Activated naive CD4-positive, alpha-beta T cell treated with anti-CD3 and anti-CD28 coated beads for 36 hours (primary cell): ENCODE data around the gene SMIM29. TPM values are rescaled to one million over a fixed set of nuclear protein-coding genes. Genes with fewer than 3 reads are reported as not detected.

Experiments used
- CTCF ChIA-PET: fragments of 350-600 bp; sonication (Branson Sonifier 250); formaldehyde crosslinking; loops from one replicate; lab custom pipeline; 2021; ENCODE audit warnings: antibody characterized with exemption; lab: Charles Lee
- DNase-seq: peaks from one replicate; pipeline ENCODE4 v3.0.0-alpha.2; 2020
- H3K27ac Mint-ChIP-seq: one replicate; pipeline ENCODE4 v1.8.0; 2021; ENCODE audit warnings: mild to moderate bottlenecking, mixed read lengths
- H3K27me3 Mint-ChIP-seq: one replicate; pipeline ENCODE4 v1.8.0; 2021; ENCODE audit warnings: low read depth, mixed read lengths
- H3K36me3 Mint-ChIP-seq: one replicate; pipeline ENCODE4 v1.8.0; 2021; ENCODE audit warnings: low read depth, mixed read lengths
- H3K4me1 Mint-ChIP-seq: one replicate; pipeline ENCODE4 v1.8.0; 2021; ENCODE audit warnings: low read depth, mixed read lengths
- H3K4me3 Mint-ChIP-seq: one replicate; pipeline ENCODE4 v1.8.0; 2021; ENCODE audit warnings: mild to moderate bottlenecking, moderate library complexity, mixed read lengths
- H3K9me3 Mint-ChIP-seq: one replicate; pipeline ENCODE4 v1.8.0; 2021; ENCODE audit warnings: mixed read lengths
- intact Hi-C: fragments of 100-400 bp; cut with micrococcal nuclease; formaldehyde crosslinking; loops from one replicate; pipeline ENCODE4 v1.15.1; 2023
- total RNA-seq, 2 experiments: library from RNA; stranded (reverse); gene quantifications; one replicate each; pipeline ENCODE4 v1.2.3, GENCODE V29; 2021

Gene SMIM29
- total RNA-seq, 2 experiments from 2014 or later = 11.7 to 13.8 TPM

- H3K36me3 Mint-ChIP-seq = peaks cover 41% of the 10 kb centered on the region
Measured at GRCh38 chr6:34237722-34238584, 10.9 kb downstream of the SMIM29 start.

GRCh38 chr6:34237316-34237721 is 11.5 kb downstream of the SMIM29 start:
- H3K9me3 Mint-ChIP-seq = no peaks in the 10 kb centered on the region
- H3K4me1 Mint-ChIP-seq = peaks cover 51% of the 10 kb centered on the region
- H3K27me3 Mint-ChIP-seq = no peaks in the 10 kb centered on the region
- intact Hi-C loops = loop anchor here (2.0 to 5.0 kb wide), 3 partner anchors 55 to 820 kb away; partner anchors contain the start of gene CUTA
- CTCF ChIA-PET = interaction anchor here (1.5 kb wide), 1 partner anchor 41 kb away, joined by 9 read pairs; no protein-coding TSS in a partner anchor
- H3K27ac Mint-ChIP-seq = no peak overlapping the region
- no peak for DNase-seq
- H3K36me3 Mint-ChIP-seq = peaks cover 35% of the 10 kb centered on the region
- H3K4me3 Mint-ChIP-seq = peak overlapping the region; percentile 91

More at GRCh38 chr6:34237722-34238584, 10.9 kb downstream of the SMIM29 start:
- DNase-seq = peak; percentile 83
- intact Hi-C loops = loop anchor here (1.0 to 5.0 kb wide), 4 partner anchors 10 to 821 kb away; partner anchors contain the start of gene CUTA
- CTCF ChIA-PET = interaction anchor here (1.5 kb wide), 1 partner anchor 42 kb away, joined by 9 read pairs; no protein-coding TSS in a partner anchor
- Mint-ChIP-seq H3K27ac (peak overlapping the region; percentile 97), H3K4me3 (peak overlapping the region; percentile 91), H3K27me3 (no peaks in the 10 kb centered on the region), H3K9me3 (no peaks in the 10 kb centered on the region), H3K4me1 (peaks cover 58% of the 10 kb centered on the region)

GRCh38 chr6:34236443-34237315 is 12.1 kb downstream of the SMIM29 start, which contains the start of gene HMGA1:
HMGA1 (plus strand) TSS chr6:34236873; CDS start chr6:34240781, 3,908 bp downstream.
- intact Hi-C loops = loop anchor here (1.0 to 5.0 kb wide), 5 partner anchors 12 to 819 kb away; partner anchors contain the start of gene CUTA
- Mint-ChIP-seq H3K4me1 (peaks cover 45% of the 10 kb centered on the region), H3K27ac (peak within 1 kb of the TSS; percentile 93), H3K4me3 (peak within 1 kb of the TSS; percentile 91), H3K9me3 (no peaks in the 10 kb centered on the region), H3K36me3 (peaks cover 29% of the 10 kb centered on the region), H3K27me3 (no peaks in the 10 kb centered on the region)
- CTCF ChIA-PET = interaction anchor here (1.5 kb wide), 1 partner anchor 40 kb away, joined by 9 read pairs; no protein-coding TSS in a partner anchor
- peak; percentile 89 for DNase-seq

GRCh38 chr6:34236131-34236442 is 12.7 kb downstream of the SMIM29 start:
- H3K36me3 Mint-ChIP-seq = peaks cover 23% of the 10 kb centered on the region
- H3K27me3 Mint-ChIP-seq = no peaks in the 10 kb centered on the region
- intact Hi-C loops = loop anchor here (1.0 to 5.0 kb wide), 5 partner anchors 12 to 819 kb away; partner anchors contain the start of gene CUTA
- peak; percentile 62 for DNase-seq
- CTCF ChIA-PET = interaction anchor here (1.5 kb wide), 1 partner anchor 40 kb away, joined by 9 read pairs; no protein-coding TSS in a partner anchor
- H3K9me3 Mint-ChIP-seq = no peaks in the 10 kb centered on the region
- peak overlapping the region; percentile 83 for H3K4me3 Mint-ChIP-seq
- H3K4me1 Mint-ChIP-seq = peaks cover 39% of the 10 kb centered on the region
- H3K27ac Mint-ChIP-seq = peak overlapping the region; percentile 93

GRCh38 chr6:34235307-34236130 is 13.3 kb downstream of the SMIM29 start:
- CTCF ChIA-PET = no interaction called here
- Mint-ChIP-seq H3K27me3 (no peaks in the 10 kb centered on the region), H3K4me3 (peak overlapping the region; percentile 83), H3K36me3 (peaks cover 17% of the 10 kb centered on the region), H3K9me3 (no peaks in the 10 kb centered on the region), H3K4me1 (peaks cover 33% of the 10 kb centered on the region), H3K27ac (peak overlapping the region; percentile 93)
- peak; percentile 80 for DNase-seq
- intact Hi-C loops = loop anchor here (1.0 to 5.0 kb wide), 5 partner anchors 11 to 818 kb away; partner anchors contain the start of gene CUTA

GRCh38 chr6:34234667-34235306 is 14.0 kb downstream of the SMIM29 start:
- H3K27me3 Mint-ChIP-seq = no peaks in the 10 kb centered on the region
- peaks cover 26% of the 10 kb centered on the region for H3K4me1 Mint-ChIP-seq
- H3K27ac Mint-ChIP-seq = peak overlapping the region; percentile 61
- no peaks in the 10 kb centered on the region for H3K9me3 Mint-ChIP-seq
- CTCF ChIA-PET = no interaction called here
- peaks cover 12% of the 10 kb centered on the region for H3K36me3 Mint-ChIP-seq
- DNase-seq = no peak
- peak overlapping the region; percentile 38 for H3K4me3 Mint-ChIP-seq
- intact Hi-C loops = loop anchor here (5.0 kb wide), 2 partner anchors 52 to 817 kb away; partner anchors contain the start of gene CUTA

- H3K27ac Mint-ChIP-seq = peak overlapping the region; percentile 61
- CTCF ChIA-PET = interaction anchor here (0.7 to 1.7 kb wide), 2 partner anchors 37 to 181 kb away, joined by 3 to 6 read pairs; no protein-coding TSS in a partner anchor
Measured at GRCh38 chr6:34233867-34234266, 14.9 kb downstream of the SMIM29 start.

GRCh38 chr6:34232901-34233300 is 15.9 kb downstream of the SMIM29 start:
- intact Hi-C loops = no loop called here
- Mint-ChIP-seq H3K27me3 (no peaks in the 10 kb centered on the region), H3K4me1 (peaks cover 26% of the 10 kb centered on the region), H3K27ac (no peak overlapping the region), H3K9me3 (no peaks in the 10 kb centered on the region), H3K36me3 (no peaks in the 10 kb centered on the region), H3K4me3 (no peak overlapping the region)
- DNase-seq = no peak
- CTCF ChIA-PET = interaction anchor here (0.7 to 1.7 kb wide), 2 partner anchors 11 to 36 kb away, joined by 3 to 6 read pairs; no protein-coding TSS in a partner anchor

More at GRCh38 chr6:34233867-34234266, 14.9 kb downstream of the SMIM29 start:
- peaks cover 7% of the 10 kb centered on the region for H3K36me3 Mint-ChIP-seq
- no peaks in the 10 kb centered on the region for H3K9me3 Mint-ChIP-seq
- DNase-seq = no peak
- peak overlapping the region; percentile 36 for H3K4me3 Mint-ChIP-seq
- intact Hi-C loops = no loop called here
- H3K27me3 Mint-ChIP-seq = no peaks in the 10 kb centered on the region
- H3K4me1 Mint-ChIP-seq = peaks cover 26% of the 10 kb centered on the region

- no peak for DNase-seq
- intact Hi-C loops = no loop called here
- Mint-ChIP-seq H3K27me3 (no peaks in the 10 kb centered on the region), H3K4me1 (peaks cover 35% of the 10 kb centered on the region), H3K4me3 (no peak overlapping the region), H3K36me3 (no peaks in the 10 kb centered on the region), H3K27ac (no peak overlapping the region), H3K9me3 (no peaks in the 10 kb centered on the region)
- CTCF ChIA-PET = interaction anchor here (0.6 kb wide), 1 partner anchor 32 kb away, joined by 3 read pairs; no protein-coding TSS in a partner anchor
Measured at GRCh38 chr6:34231566-34232336, 17.1 kb downstream of the SMIM29 start.

GRCh38 chr6:34230653-34231371 is 18.0 kb downstream of the SMIM29 start:
- no peaks in the 10 kb centered on the region for H3K27me3 Mint-ChIP-seq
- CTCF ChIA-PET = no interaction called here
- no peak for DNase-seq
- H3K27ac Mint-ChIP-seq = no peak overlapping the region
- H3K9me3 Mint-ChIP-seq = no peaks in the 10 kb centered on the region
- H3K36me3 Mint-ChIP-seq = no peaks in the 10 kb centered on the region
- intact Hi-C loops = no loop called here
- no peak overlapping the region for H3K4me3 Mint-ChIP-seq
- peaks cover 35% of the 10 kb centered on the region for H3K4me1 Mint-ChIP-seq
